Fibroblast of peridontal ligament (primary cell): Measurements from ENCODE around the gene MYO16.

ENCODE experiments used
- DNase-seq: peaks from one replicate; pipeline ENCODE4 v3.0.0-alpha.2; 2010; ENCODE audit errors: extremely low read depth

Gene MYO16

GRCh38 chr13:109123971-109124370 is 494.6 kb downstream of the MYO16 start:
- no peak for DNase-seq

- DNase-seq = peak; percentile 23
These were observed 496.8 kb downstream of the MYO16 start for GRCh38 chr13:109126178-109126577.

DNA sequence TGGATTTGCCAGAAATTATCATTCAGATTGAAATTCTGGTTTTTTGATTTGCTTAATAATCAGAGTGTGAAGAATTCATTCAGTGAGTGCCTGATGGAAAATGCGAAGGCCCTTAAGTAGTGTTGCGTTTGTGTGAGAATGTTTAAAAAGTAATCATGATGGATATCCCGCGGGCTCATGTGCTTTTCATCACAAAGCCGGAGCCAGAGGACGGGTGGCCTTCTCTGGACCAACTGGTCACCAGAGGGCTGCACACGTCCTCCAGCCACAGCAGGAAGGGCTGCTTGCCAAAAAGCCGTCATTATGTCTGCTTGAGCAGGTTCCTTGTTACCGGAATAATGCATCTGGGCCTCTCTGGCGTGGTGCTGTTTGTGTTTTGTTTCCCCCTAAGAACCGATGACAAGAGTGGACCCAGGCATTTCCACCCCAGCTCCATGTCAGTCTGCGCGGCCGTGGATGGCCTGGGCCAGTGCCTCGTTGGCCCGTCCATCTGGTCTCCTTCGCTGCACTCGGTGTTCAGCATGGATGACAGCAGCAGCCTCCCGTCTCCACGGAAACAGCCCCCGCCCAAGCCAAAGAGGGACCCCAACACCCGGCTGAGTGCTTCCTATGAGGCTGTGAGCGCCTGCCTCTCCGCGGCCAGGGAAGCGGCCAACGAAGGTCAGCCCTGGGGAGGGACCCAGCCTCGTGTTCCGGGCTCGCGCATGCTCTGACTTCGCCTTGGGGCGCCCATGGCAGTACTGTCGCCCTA is 497.7 kb downstream of the MYO16 start:
- DNase-seq = no peak

DNA sequence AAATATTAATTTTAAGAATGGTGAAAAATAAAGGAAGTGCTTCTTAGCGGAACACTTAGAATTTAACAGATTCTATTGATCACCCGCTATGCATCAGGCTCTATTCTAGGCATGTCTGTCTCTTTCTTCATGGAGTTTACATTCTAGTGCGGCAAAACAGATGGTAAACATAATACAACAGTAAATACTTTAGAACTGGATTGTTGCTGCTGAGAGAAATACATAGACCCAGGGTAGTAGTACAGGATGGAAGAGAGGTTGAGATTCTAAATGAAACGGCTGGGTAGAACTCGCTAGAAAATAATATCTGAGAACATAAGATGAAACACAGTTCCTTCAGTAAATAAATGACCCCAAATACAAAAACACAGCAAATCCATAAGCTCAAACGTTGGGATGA is 498.7 kb downstream of the MYO16 start:
- no peak for DNase-seq

- DNase-seq = no peak
These were observed 500.9 kb downstream of the MYO16 start for GRCh38 chr13:109130093-109130835.

GRCh38 chr13:109131698-109132257 is 502.4 kb downstream of the MYO16 start:
- peak; percentile 62 for DNase-seq

- DNase-seq = no peak
These were observed 505.6 kb downstream of the MYO16 start for GRCh38 chr13:109135018-109135417.

DNA sequence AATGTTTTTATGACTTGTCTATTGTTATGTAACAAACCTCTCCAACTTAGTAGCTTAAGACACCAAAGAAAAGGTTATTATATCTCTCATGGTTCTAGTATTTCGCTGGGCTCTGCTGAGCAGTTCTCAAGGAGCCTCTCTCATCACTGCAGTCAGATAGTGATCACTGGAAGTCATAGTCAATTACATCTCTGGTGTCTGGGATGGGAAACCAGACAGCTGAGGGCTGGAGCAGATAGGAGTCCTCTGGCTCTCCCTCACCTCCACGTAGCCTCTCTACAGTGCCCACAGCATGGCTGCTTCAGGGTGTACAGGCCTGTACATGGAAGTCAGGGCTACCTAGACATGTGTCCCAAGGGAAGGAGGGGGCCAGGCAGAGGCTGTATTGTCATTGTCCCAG is 507.5 kb downstream of the MYO16 start:
- DNase-seq = no peak

DNA sequence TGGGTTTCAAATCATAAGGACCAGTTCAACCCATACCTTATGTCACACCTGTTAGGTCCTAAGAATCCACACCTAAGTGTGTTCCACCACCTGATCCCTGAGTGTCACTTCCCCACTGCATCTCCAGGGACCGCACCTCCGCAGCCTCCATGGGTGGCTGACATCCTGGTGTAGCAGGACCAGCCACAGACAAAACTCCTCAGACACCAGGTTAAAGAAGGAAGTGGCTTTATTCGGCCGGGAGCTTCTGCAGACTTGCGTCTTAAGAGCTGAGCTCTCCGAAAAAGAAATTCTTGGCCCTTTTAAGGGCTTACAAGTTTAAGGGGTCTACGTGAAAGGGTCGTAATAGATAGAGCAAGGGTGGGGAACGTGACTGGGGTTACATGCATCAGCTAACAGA is 509.9 kb downstream of the MYO16 start:
- DNase-seq = no peak

DNA sequence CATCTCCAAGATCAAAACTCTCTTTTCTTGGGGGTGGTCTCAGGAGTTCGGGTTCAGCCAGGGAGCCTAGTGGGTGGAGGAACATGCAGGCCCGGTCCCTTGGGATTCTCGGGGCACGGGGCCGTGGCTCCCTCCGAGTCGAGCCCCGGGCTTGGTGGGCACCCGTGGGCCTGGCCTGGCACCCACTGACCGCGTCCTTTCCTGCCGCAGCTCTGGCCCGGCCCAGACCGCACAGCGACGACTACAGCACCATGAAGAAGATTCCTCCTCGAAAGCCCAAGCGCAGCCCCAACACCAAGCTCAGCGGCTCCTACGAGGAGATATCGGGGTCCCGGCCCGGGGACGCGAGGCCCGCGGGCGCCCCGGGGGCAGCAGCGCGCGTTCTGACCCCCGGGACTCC is 510.6 kb downstream of the MYO16 start:
- no peak for DNase-seq

DNA sequence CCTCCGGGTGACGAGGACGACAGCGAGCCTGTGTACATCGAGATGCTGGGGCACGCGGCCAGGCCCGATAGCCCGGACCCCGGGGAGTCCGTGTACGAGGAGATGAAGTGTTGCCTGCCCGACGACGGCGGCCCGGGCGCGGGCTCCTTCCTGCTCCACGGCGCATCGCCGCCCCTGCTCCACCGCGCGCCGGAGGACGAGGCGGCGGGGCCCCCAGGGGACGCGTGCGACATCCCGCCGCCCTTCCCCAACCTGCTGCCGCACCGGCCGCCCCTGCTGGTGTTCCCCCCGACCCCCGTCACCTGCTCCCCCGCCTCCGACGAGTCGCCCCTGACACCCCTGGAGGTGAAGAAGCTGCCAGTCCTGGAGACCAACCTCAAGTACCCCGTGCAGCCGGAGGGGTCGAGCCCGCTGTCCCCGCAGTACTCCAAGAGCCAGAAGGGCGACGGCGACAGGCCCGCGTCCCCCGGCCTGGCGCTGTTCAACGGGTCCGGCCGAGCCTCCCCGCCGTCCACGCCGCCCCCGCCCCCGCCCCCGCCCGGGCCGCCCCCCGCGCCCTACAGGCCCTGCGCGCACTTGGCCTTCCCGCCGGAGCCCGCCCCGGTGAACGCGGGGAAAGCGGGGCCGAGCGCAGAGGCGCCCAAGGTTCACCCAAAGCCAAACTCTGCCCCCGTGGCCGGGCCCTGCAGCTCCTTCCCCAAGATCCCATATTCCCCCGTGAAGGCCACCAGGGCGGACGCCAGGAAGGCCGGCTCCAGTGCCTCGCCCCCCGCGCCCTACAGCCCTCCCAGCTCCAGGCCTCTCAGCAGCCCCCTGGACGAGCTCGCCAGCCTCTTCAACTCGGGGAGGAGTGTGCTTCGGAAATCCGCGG is 511.3 kb downstream of the MYO16 start:
- DNase-seq = no peak

- DNase-seq = no peak
These were observed 512.3 kb downstream of the MYO16 start for GRCh38 chr13:109141706-109142105.

GRCh38 chr13:109144693-109145437 is 515.5 kb downstream of the MYO16 start:
- peak; percentile 31 for DNase-seq

- DNase-seq = peak; percentile 86
These were observed 516.2 kb downstream of the MYO16 start for GRCh38 chr13:109145631-109146030.

GRCh38 chr13:109146393-109146792 is 517.0 kb downstream of the MYO16 start:
- DNase-seq = no peak

- DNase-seq = peak; percentile 75
These were observed 517.7 kb downstream of the MYO16 start for GRCh38 chr13:109146912-109147647.

DNA sequence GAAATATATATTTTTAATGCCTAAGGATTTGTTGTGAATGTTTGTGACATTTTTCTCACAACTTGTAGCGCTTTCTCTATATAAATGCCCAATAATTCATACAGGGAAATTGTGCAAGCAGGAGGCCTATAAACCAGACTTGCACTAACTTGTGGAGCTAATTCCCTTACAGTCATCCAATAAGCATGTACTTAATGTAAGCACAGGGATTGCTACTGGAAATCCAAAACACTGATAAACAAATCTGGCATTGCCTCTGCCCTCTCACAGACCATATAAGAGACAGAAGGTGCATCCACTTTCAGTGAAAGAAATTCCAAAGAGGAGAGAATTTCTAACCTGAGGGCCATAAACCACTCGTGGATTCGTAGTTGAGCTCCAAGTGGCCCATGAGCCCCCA is 518.8 kb downstream of the MYO16 start:
- peak; percentile 70 for DNase-seq

GRCh38 chr13:109150696-109151095 is 521.3 kb downstream of the MYO16 start:
- no peak for DNase-seq

GRCh38 chr13:109151255-109151654 is 521.8 kb downstream of the MYO16 start:
- DNase-seq = no peak

GRCh38 chr13:109151696-109152095 is 522.3 kb downstream of the MYO16 start:
- no peak for DNase-seq
